Naive thymus-derived CD4-positive, alpha-beta T cell (primary cell): ENCODE data around the gene ARL11. TPM values are rescaled to one million over a fixed set of nuclear protein-coding genes. Genes with fewer than 3 reads are reported as not detected.
A peak's percentile ranks its signal among the peaks of the same experiment; 100 is the strongest.
"Not testable (repeated sequence)": the region's sequence is repeated elsewhere in the genome, so short reads cannot be mapped to it uniquely, and the experiment has no call there.

Experiments
- ATAC-seq: fragments of 150-1000 bp; cut with Tn5 transposase; 2 replicates; pipeline ENCODE4 v1.10.0; 2021; ENCODE audit warnings: mild to moderate bottlenecking, moderate library complexity
- CTCF ChIA-PET: fragments of 350-600 bp; sonication (Branson Sonifier 250); formaldehyde crosslinking; loops from one replicate; lab custom pipeline; 2021; ENCODE audit warnings: antibody characterized with exemption; lab: Charles Lee
- POLR2A ChIA-PET: fragments of 350-600 bp; sonication (Branson Sonifier 250); formaldehyde crosslinking; loops from one replicate; lab custom pipeline; 2021; ENCODE audit warnings: antibody characterized with exemption, inconsistent platforms; lab: Charles Lee
- DNase-seq, 9 donors: peaks; one replicate each; pipeline versions ENCODE4 v3.0.0 to v3.0.0-alpha.2; 2020 to 2022; ENCODE audit warnings: mixed read lengths in 1 of 9
- H3K27ac ChIP-seq: one replicate; pipeline ENCODE4 v1.7.0; 2013; ENCODE audit warnings: mild to moderate bottlenecking, low read depth, low read length, moderate library complexity
- H3K27me3 ChIP-seq, 2 donors: one replicate each; pipeline ENCODE4 v1.7.0; 2013; ENCODE audit warnings: low read length in 2 of 2, mild to moderate bottlenecking in 2 of 2, moderate library complexity in 2 of 2; ENCODE audit not compliant: control insufficient read depth in 2 of 2, insufficient read depth in 2 of 2
- H3K36me3 ChIP-seq, 3 experiments: 1 replicate in 2 of 3; 2 replicates in 1 of 3; pipeline ENCODE4 v1.7.0; 2013; ENCODE audit warnings: low read length in 3 of 3, mild to moderate bottlenecking in 3 of 3, moderate library complexity in 1 of 3; ENCODE audit not compliant: insufficient read depth in 3 of 3, control insufficient read depth in 2 of 3
- H3K4me1 ChIP-seq, 2 donors: one replicate each; pipeline ENCODE4 v1.7.0; 2013; ENCODE audit warnings: low read length in 2 of 2, mild to moderate bottlenecking in 2 of 2, moderate library complexity in 1 of 2; ENCODE audit not compliant: control insufficient read depth in 2 of 2, insufficient read depth in 2 of 2
- H3K4me3 ChIP-seq: 2 replicates; pipeline ENCODE4 v1.7.0; 2013; ENCODE audit warnings: mild to moderate bottlenecking, low read length
- H3K9me3 ChIP-seq, 3 experiments: 1 replicate in 2 of 3; 2 replicates in 1 of 3; pipeline ENCODE4 v1.7.0; 2013; ENCODE audit warnings: low read length in 3 of 3; ENCODE audit not compliant: control insufficient read depth in 2 of 3
- H3K27ac Mint-ChIP-seq, 9 donors: one replicate each; pipeline ENCODE4 v1.8.0; 2020 to 2022; ENCODE audit warnings: mixed read lengths in 9 of 9, mild to moderate bottlenecking in 8 of 9, moderate library complexity in 5 of 9, inconsistent platforms in 2 of 9
- H3K27me3 Mint-ChIP-seq, 5 donors: one replicate each; pipeline ENCODE4 v1.8.0; 2021 to 2022; ENCODE audit warnings: mixed read lengths in 5 of 5, mild to moderate bottlenecking in 1 of 5
- H3K36me3 Mint-ChIP-seq, 5 donors: one replicate each; pipeline ENCODE4 v1.8.0; 2020 to 2022; ENCODE audit warnings: mixed read lengths in 5 of 5, mild to moderate bottlenecking in 3 of 5, inconsistent platforms in 1 of 5
- H3K4me1 Mint-ChIP-seq, 7 donors: one replicate each; pipeline ENCODE4 v1.8.0; 2020 to 2022; ENCODE audit warnings: mixed read lengths in 7 of 7, mild to moderate bottlenecking in 3 of 7, inconsistent platforms in 1 of 7
- H3K4me3 Mint-ChIP-seq, 10 donors: one replicate each; pipeline ENCODE4 v1.8.0; 2020 to 2022; ENCODE audit warnings: mild to moderate bottlenecking in 10 of 10, mixed read lengths in 10 of 10, moderate library complexity in 6 of 10, inconsistent platforms in 2 of 10
- H3K9me3 Mint-ChIP-seq, 11 donors: one replicate each; pipeline ENCODE4 v1.8.0; 2020 to 2022; ENCODE audit warnings: mixed read lengths in 11 of 11, mild to moderate bottlenecking in 4 of 11, inconsistent platforms in 1 of 11, moderate library complexity in 1 of 11
- intact Hi-C, 2 donors: fragments of 100-400 bp; cut with micrococcal nuclease; formaldehyde crosslinking; loops; one replicate each; pipeline ENCODE4 v1.15.1; 2023
- polyA plus RNA-seq, 2 donors: library from polyadenylated mRNA; unstranded; fragments of 300-500 nt; fragmentation: Illumina TruSeq; gene quantifications; one replicate each; pipeline ENCODE4 v1.2.3, GENCODE V29; 2021
- total RNA-seq, 6 experiments: library from RNA in 5 of 6; stranded (reverse) in 5 of 6; gene quantifications; 1 replicate in 5 of 6; 2 replicates in 1 of 6; pipeline ENCODE4 v1.2.3 and lab custom pipeline; 2021 to 2026

The ARL11 gene
- total and polyA plus RNA-seq, 7 experiments from 2014 or later, result 0.30 to 3.4 (median 0.92) TPM

GRCh38 chr13:49586717-49587116, 41.6 kb upstream of the ARL11 start:
- Histone ChIP-seq H3K4me1 (peaks cover 10 to 16% of the 10 kb centered on the region in 2 donors), H3K36me3 (peaks cover 0 to 4% (median 0%) of the 10 kb centered on the region in 3 experiments), H3K4me3 (no peak overlapping the region), H3K27ac (no peak overlapping the region), H3K27me3 (no peaks in the 10 kb centered on the region), H3K9me3 (no peaks in the 10 kb centered on the region)
- intact Hi-C loops, result loop anchor here (10.0 kb wide), 2 partner anchors 612 to 1282 kb away; partner anchors contain the start of genes FNDC3A (in 2 of the 2) and RB1 (in 1 of the 2)
- ChIA-PET CTCF (interaction anchor here (0.8 to 1.4 kb wide), 2 partner anchors 8 to 286 kb away, joined by 3 read pairs; no protein-coding TSS in a partner anchor), POLR2A (interaction anchor here (0.6 to 2.7 kb wide), 4 partner anchors 47 to 197 kb away, joined by 4 to 15 read pairs (median 8); partner anchors contain the start of genes CAB39L, PHF11 and SETDB2)
- Mint-ChIP-seq H3K4me3 (peak overlapping the region; percentile 83 to 99 (median 88)), H3K36me3 (peaks cover 0 to 11% (median 0%) of the 10 kb centered on the region in 5 donors), H3K27me3 (peaks cover 0 to 3% (median 0%) of the 10 kb centered on the region in 5 donors), H3K9me3 (no peaks in the 10 kb centered on the region), H3K4me1 (peaks cover 25 to 42% (median 40%) of the 10 kb centered on the region in 7 donors), H3K27ac (peak overlapping the region in 7 of 9 donors; percentile 18 to 84 (median 80))
- DNase-seq (no peak), ATAC-seq (no peak)

GRCh38 chr13:49587311-49587847, 40.9 kb upstream of the ARL11 start:
- ChIA-PET POLR2A (no interaction called here), CTCF (no interaction called here)
- Mint-ChIP-seq H3K36me3 (peaks cover 0 to 8% (median 0%) of the 10 kb centered on the region in 5 donors), H3K27ac (peak overlapping the region in 3 of 9 donors; percentile 46 to 84 (median 80)), H3K4me1 (peaks cover 25 to 38% (median 36%) of the 10 kb centered on the region in 7 donors), H3K27me3 (peaks cover 0 to 3% (median 0%) of the 10 kb centered on the region in 5 donors), H3K4me3 (peak overlapping the region in 1 of 10 donors; percentile 86), H3K9me3 (no peaks in the 10 kb centered on the region)
- no peak overlapping the region for H3K27ac ChIP-seq
- no peak for DNase-seq
- H3K27me3 ChIP-seq, result no peaks in the 10 kb centered on the region
- H3K4me1 ChIP-seq, result peaks cover 10 to 16% of the 10 kb centered on the region in 2 donors
- ATAC-seq, result no peak
- intact Hi-C loops, result loop anchor here (10.0 kb wide), 2 partner anchors 613 to 1283 kb away; partner anchors contain the start of genes FNDC3A (in 2 of the 2) and RB1 (in 1 of the 2)
- no peaks in the 10 kb centered on the region for H3K9me3 ChIP-seq
- H3K4me3 ChIP-seq, result no peak overlapping the region
- peaks cover 0 to 4% (median 0%) of the 10 kb centered on the region in 3 experiments for H3K36me3 ChIP-seq

- DNase-seq, H3K27ac ChIP-seq, H3K4me3 Mint-ChIP-seq, H3K9me3 ChIP-seq, CTCF ChIA-PET, H3K27me3 Mint-ChIP-seq, H3K27ac Mint-ChIP-seq, H3K4me3 ChIP-seq, H3K4me1 ChIP-seq, H3K27me3 ChIP-seq, H3K36me3 ChIP-seq, H3K9me3 Mint-ChIP-seq, H3K36me3 Mint-ChIP-seq, POLR2A ChIA-PET, ATAC-seq, intact Hi-C loops: not testable (repeated sequence)
- H3K4me1 Mint-ChIP-seq, result peaks cover 7 to 13% (median 13%) of the 10 kb centered on the region in 7 donors
Observed at GRCh38 chr13:49590714-49591113, 37.6 kb upstream of the ARL11 start.

- H3K27ac Mint-ChIP-seq, H3K4me1 Mint-ChIP-seq, H3K27me3 Mint-ChIP-seq, H3K4me1 ChIP-seq, H3K36me3 Mint-ChIP-seq, intact Hi-C loops, H3K27ac ChIP-seq, H3K4me3 ChIP-seq, H3K4me3 Mint-ChIP-seq, H3K27me3 ChIP-seq, POLR2A ChIA-PET, H3K9me3 ChIP-seq, DNase-seq, H3K9me3 Mint-ChIP-seq, ATAC-seq, H3K36me3 ChIP-seq: not testable (repeated sequence)
- CTCF ChIA-PET, result interaction anchor here (0.7 kb wide), 1 partner anchor 503 kb away, joined by 3 read pairs; no protein-coding TSS in a partner anchor
Observed at GRCh38 chr13:49593876-49594275, 34.4 kb upstream of the ARL11 start.

- ATAC-seq (no peak), DNase-seq (no peak)
- ChIA-PET POLR2A (interaction anchor here (0.8 kb wide), 1 partner anchor 1563 kb away, joined by 3 read pairs; no protein-coding TSS in a partner anchor), CTCF (interaction anchor here (0.6 to 1.3 kb wide), 2 partner anchors 9 to 36 kb away, joined by 3 read pairs; partner anchors contain the start of gene RCBTB1)
- Mint-ChIP-seq H3K27me3 (peaks cover 0 to 4% (median 0%) of the 10 kb centered on the region in 5 donors), H3K9me3 (no peaks in the 10 kb centered on the region), H3K27ac (peak overlapping the region in 1 of 9 donors; percentile 17), H3K4me3 (no peak overlapping the region), H3K4me1 (peaks cover 0 to 2% (median 0%) of the 10 kb centered on the region in 7 donors), H3K36me3 (peaks cover 0 to 3% (median 0%) of the 10 kb centered on the region in 5 donors)
- Histone ChIP-seq H3K27me3 (no peaks in the 10 kb centered on the region), H3K4me1 (no peaks in the 10 kb centered on the region), H3K27ac (no peak overlapping the region), H3K4me3 (no peak overlapping the region), H3K36me3 (no peaks in the 10 kb centered on the region), H3K9me3 (no peaks in the 10 kb centered on the region)
- intact Hi-C loops, result no loop called here
Observed at GRCh38 chr13:49594576-49594975, 33.7 kb upstream of the ARL11 start.

GRCh38 chr13:49596221-49596620, 32.1 kb upstream of the ARL11 start:
- Histone ChIP-seq H3K9me3 (no peaks in the 10 kb centered on the region), H3K27ac (no peak overlapping the region), H3K4me1 (no peaks in the 10 kb centered on the region), H3K27me3 (no peaks in the 10 kb centered on the region), H3K36me3 (no peaks in the 10 kb centered on the region), H3K4me3 (no peak overlapping the region)
- DNase-seq (no peak), ATAC-seq (no peak)
- Mint-ChIP-seq H3K27me3 (peaks cover 0 to 4% (median 0%) of the 10 kb centered on the region in 5 donors), H3K4me1 (peaks cover 0 to 2% (median 0%) of the 10 kb centered on the region in 7 donors), H3K4me3 (no peak overlapping the region), H3K27ac (no peak overlapping the region), H3K36me3 (peaks cover 0 to 3% (median 0%) of the 10 kb centered on the region in 5 donors), H3K9me3 (no peaks in the 10 kb centered on the region)
- POLR2A ChIA-PET, result no interaction called here
- CTCF ChIA-PET, result interaction anchor here (1.7 kb wide), 1 partner anchor 10 kb away, joined by 6 read pairs; no protein-coding TSS in a partner anchor
- intact Hi-C loops, result no loop called here
